DMS114 treated with DMSO at 0.1 percent for 48 hours (cell line): ENCODE data around the gene TBC1D4.
"Not testable (repeated sequence)": the region's sequence is repeated elsewhere in the genome, so short reads cannot be mapped to it uniquely, and the experiment has no call there.

Source experiments
- DNase-seq: peaks from one replicate; lab custom pipeline; 2025; ENCODE audit not compliant: unreplicated experiment; lab: John Stamatoyannopoulos, UW

The TBC1D4 gene

GRCh38 chr13:75299246-75299645 is 182.7 kb downstream of the TBC1D4 start:
- DNase-seq = no peak

- no peak for DNase-seq
These were observed 185.3 kb downstream of the TBC1D4 start for GRCh38 chr13:75296641-75297040.

GRCh38 chr13:75295201-75295600 is 186.8 kb downstream of the TBC1D4 start:
- no peak for DNase-seq

GRCh38 chr13:75294110-75294509 is 187.9 kb downstream of the TBC1D4 start:
- no peak for DNase-seq

GRCh38 chr13:75285310-75285709 is 196.7 kb downstream of the TBC1D4 start:
- DNase-seq = no peak

- DNase-seq = no peak
These were observed 202.1 kb downstream of the TBC1D4 start for GRCh38 chr13:75279834-75280369.

GRCh38 chr13:75273695-75274094 is 208.3 kb downstream of the TBC1D4 start:
- DNase-seq = not testable (repeated sequence)

GRCh38 chr13:75271846-75272245 is 210.1 kb downstream of the TBC1D4 start:
- DNase-seq = no peak

GRCh38 chr13:75268481-75268880 is 213.5 kb downstream of the TBC1D4 start:
- not testable (repeated sequence) for DNase-seq

- no peak for DNase-seq
These were observed 217.4 kb downstream of the TBC1D4 start for GRCh38 chr13:75264611-75265010.

GRCh38 chr13:75263741-75264407 is 218.1 kb downstream of the TBC1D4 start:
- DNase-seq = no peak

- DNase-seq = peak; percentile 10
These were observed 223.7 kb downstream of the TBC1D4 start for GRCh38 chr13:75258159-75258782.

GRCh38 chr13:75256922-75257321 is 225.0 kb downstream of the TBC1D4 start:
- DNase-seq = no peak

GRCh38 chr13:75255653-75256052 is 226.3 kb downstream of the TBC1D4 start:
- DNase-seq = no peak

GRCh38 chr13:75255147-75255546 is 226.8 kb downstream of the TBC1D4 start:
- no peak for DNase-seq

- no peak for DNase-seq
These were observed 230.8 kb downstream of the TBC1D4 start for GRCh38 chr13:75251188-75251587.

GRCh38 chr13:75250526-75251178 is 231.3 kb downstream of the TBC1D4 start:
- no peak for DNase-seq

GRCh38 chr13:75245578-75245977 is 236.4 kb downstream of the TBC1D4 start:
- not testable (repeated sequence) for DNase-seq

GRCh38 chr13:75240240-75240639 is 241.7 kb downstream of the TBC1D4 start:
- not testable (repeated sequence) for DNase-seq

GRCh38 chr13:75236774-75237173 is 245.2 kb downstream of the TBC1D4 start:
- no peak for DNase-seq
